Loucy (cell line): Measurements from ENCODE around the gene SPDEF.

ENCODE experiments used
- CTCF ChIP-seq: fragments of 200-600 bp; sonication (generic); conservative IDR thresholded peaks from 2 replicates; pipeline ENCODE4 v1.5.1; 2014; ENCODE audit warnings: mild to moderate bottlenecking, antibody characterized with exemption, low read length
- EZH2phosphoT487 ChIP-seq: fragments of 200-600 bp; IDR thresholded peaks from 2 replicates; pipeline ENCODE4 v1.6.1; 2018; ENCODE audit warnings: antibody characterized with exemption, mild to moderate bottlenecking, moderate library complexity, borderline replicate concordance

- TF ChIP-seq EZH2phosphoT487 (no peak), CTCF (no peak)
Measured at GRCh38 chr6:34546551-34547321, 9.4 kb downstream of the SPDEF start.
